IMR-90 (cell line): ENCODE measurements around the gene LPAR5.

Experiments
- MAFK ChIP-seq: IDR thresholded peaks from 2 replicates; pipeline ENCODE4 v1.6.1; 2012; ENCODE audit warnings: low read depth, low read length, improper control_type of control experiment
- MXI1 ChIP-seq: IDR thresholded peaks from 2 replicates; pipeline ENCODE4 v1.6.1; 2012; ENCODE audit warnings: low read depth, mild to moderate bottlenecking, low read length, moderate library complexity, borderline replicate concordance
- NFE2L2 ChIP-seq: fragments of 150-350 bp; IDR thresholded peaks from 2 replicates; pipeline ENCODE4 v1.6.1; 2016; ENCODE audit warnings: low read depth, mild to moderate bottlenecking, low read length
- POLR2A ChIP-seq: IDR thresholded peaks from 2 replicates; pipeline ENCODE4 v1.6.1; 2012; ENCODE audit warnings: mild to moderate bottlenecking, low read depth, low read length
- RFX5 ChIP-seq: IDR thresholded peaks from 2 replicates; pipeline ENCODE4 v1.8.0; 2012; ENCODE audit warnings: low read depth, mild to moderate bottlenecking, low read length, moderate library complexity
- SMC3 ChIP-seq: fragments of 150-350 bp; IDR thresholded peaks from 2 replicates; pipeline ENCODE4 v1.6.1; 2016; ENCODE audit warnings: low read depth, mild to moderate bottlenecking, antibody characterized with exemption, low read length, moderate library complexity
- TF ChIP-seq, protein P1 (sequence below): conservative IDR thresholded peaks from 2 replicates; pipeline ENCODE4 v1.5.1; 2012; ENCODE audit warnings: mild to moderate bottlenecking, low read depth, low read length, improper control_type of control experiment

DNA sequence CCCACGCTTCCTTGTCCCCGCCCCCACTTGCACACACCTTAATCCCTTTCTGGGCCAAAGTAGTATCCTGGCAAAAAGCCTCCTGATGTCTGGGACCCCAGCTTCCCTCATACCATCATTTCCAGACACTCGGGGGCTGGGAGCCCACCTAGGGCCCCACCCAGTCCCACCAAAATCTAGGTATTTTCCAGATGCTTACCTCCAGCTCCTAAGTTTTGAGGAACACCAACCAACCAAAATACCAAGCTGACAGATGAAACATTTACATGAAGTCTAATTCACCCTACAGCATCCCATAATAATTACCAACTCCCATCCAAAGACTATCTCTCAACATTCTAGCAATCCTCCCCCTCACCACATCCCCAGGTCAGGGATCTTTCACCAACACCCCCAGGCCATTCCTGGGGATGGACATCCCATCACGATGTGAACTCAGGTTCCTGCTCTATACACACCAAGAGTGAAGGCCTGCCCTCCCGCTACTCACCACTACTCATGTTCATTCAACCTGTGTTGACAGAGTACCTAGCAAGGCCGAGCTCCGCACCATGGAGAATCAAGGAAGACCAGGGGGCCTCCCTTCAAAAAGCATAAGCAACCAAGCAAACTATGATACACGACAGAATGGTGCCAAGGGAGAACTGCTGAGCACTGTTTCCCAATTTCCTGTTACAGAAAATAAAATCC lies 27.0 kb downstream of the LPAR5 start:
- TF ChIP-seq POLR2A (no peak), NFE2L2 (no peak), MXI1 (no peak), SMC3 (no peak), MAFK (no peak), RFX5 (no peak)
- TF ChIP-seq, protein P1, sequence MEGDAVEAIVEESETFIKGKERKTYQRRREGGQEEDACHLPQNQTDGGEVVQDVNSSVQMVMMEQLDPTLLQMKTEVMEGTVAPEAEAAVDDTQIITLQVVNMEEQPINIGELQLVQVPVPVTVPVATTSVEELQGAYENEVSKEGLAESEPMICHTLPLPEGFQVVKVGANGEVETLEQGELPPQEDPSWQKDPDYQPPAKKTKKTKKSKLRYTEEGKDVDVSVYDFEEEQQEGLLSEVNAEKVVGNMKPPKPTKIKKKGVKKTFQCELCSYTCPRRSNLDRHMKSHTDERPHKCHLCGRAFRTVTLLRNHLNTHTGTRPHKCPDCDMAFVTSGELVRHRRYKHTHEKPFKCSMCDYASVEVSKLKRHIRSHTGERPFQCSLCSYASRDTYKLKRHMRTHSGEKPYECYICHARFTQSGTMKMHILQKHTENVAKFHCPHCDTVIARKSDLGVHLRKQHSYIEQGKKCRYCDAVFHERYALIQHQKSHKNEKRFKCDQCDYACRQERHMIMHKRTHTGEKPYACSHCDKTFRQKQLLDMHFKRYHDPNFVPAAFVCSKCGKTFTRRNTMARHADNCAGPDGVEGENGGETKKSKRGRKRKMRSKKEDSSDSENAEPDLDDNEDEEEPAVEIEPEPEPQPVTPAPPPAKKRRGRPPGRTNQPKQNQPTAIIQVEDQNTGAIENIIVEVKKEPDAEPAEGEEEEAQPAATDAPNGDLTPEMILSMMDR: no peak
